Esophagus muscularis mucosa (tissue), 3 donors: ENCODE measurements around the gene MBOAT2.

Source experiments
- EP300 ChIP-seq: sonication (generic); formaldehyde crosslinking; IDR thresholded peaks from one replicate; pipeline ENCODE4 v1.6.1; 2017; ENCODE audit warnings: antibody characterized with exemption
- TF ChIP-seq, protein P1 (sequence below), 3 experiments: fragments of 200-600 bp in 2 of 3; fragments of 450-650 bp in 1 of 3; sonication (generic) in 2 of 3; IDR thresholded peaks; one replicate each; pipeline ENCODE4 v1.5.1; 2017 to 2019; ENCODE audit warnings: antibody characterized with exemption in 3 of 3, mild to moderate bottlenecking in 2 of 3, moderate library complexity in 1 of 3

DNA sequence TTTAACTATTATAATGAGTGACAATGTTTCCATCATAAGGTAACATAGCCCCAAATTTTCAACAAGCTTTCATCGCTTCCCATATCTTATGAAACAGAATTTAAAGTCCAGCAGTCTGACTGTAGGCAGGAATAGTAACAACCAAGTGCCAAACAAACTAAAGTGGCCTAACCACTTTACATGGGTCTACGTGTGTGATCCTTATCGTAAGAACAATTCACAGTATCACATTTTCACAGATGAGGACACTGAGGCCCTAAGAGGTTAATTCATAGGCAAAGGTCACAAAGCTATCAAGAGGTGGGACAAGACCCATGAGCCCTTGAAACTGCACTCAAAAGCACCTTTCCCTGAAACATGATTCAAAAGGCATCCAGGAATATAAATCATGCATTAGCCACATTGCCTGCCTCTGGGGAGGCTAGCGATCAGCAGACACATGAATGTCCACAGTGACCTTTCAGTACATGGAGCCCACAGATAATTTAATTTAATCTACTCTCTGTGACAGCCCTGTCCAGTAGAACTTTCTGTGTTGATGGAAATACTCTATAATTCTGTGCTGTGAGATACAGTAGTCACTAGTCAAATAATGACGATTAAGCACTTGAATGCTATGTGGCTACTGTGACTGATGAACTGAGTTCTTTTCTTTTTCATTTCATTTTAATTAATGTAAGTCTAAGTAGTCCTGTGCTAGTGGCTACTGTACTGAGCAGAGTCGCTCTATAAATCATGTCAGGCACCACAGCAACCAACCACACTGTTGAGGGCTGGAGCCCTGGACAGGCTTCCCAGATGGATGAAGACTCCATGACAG, 196.4 kb downstream of the MBOAT2 start:
- TF ChIP-seq EP300 = no peak
- TF ChIP-seq, protein P1, sequence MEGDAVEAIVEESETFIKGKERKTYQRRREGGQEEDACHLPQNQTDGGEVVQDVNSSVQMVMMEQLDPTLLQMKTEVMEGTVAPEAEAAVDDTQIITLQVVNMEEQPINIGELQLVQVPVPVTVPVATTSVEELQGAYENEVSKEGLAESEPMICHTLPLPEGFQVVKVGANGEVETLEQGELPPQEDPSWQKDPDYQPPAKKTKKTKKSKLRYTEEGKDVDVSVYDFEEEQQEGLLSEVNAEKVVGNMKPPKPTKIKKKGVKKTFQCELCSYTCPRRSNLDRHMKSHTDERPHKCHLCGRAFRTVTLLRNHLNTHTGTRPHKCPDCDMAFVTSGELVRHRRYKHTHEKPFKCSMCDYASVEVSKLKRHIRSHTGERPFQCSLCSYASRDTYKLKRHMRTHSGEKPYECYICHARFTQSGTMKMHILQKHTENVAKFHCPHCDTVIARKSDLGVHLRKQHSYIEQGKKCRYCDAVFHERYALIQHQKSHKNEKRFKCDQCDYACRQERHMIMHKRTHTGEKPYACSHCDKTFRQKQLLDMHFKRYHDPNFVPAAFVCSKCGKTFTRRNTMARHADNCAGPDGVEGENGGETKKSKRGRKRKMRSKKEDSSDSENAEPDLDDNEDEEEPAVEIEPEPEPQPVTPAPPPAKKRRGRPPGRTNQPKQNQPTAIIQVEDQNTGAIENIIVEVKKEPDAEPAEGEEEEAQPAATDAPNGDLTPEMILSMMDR (IDR thresholded peaks at IDR 0.05) = no peak
